Thoracic aorta (tissue), 2 donors: ENCODE results near the gene SLC45A2. TPM values are rescaled to one million over a fixed set of nuclear protein-coding genes. Genes with fewer than 3 reads are reported as not detected.
"Not testable (repeated sequence)": the region's sequence is repeated elsewhere in the genome, so short reads cannot be mapped to it uniquely, and the experiment has no call there.

Experiments used
- ATAC-seq: fragments of 150-250 bp; one replicate; pipeline ENCODE4 v1.8.0; 2017; ENCODE audit warnings: low read depth; ENCODE audit not compliant: insufficient number of reproducible peaks, low FRiP score
- DNase-seq: peaks from one replicate; pipeline ENCODE4 v3.0.0-alpha.2; 2020; ENCODE audit warnings: low spot score
- H3K27ac ChIP-seq, 2 donors: fragments of 200-600 bp; sonication (generic); 1 replicate in 1 of 2; 2 replicates in 1 of 2; pipeline ENCODE4 v1.5.1; 2016; ENCODE audit warnings: mild to moderate bottlenecking in 2 of 2, moderate library complexity in 2 of 2
- H3K27me3 ChIP-seq: fragments of 200-600 bp; sonication (generic); replicated peaks from 2 replicates; pipeline ENCODE4 v1.6.0; 2016; ENCODE audit warnings: mild to moderate bottlenecking; ENCODE audit not compliant: insufficient read depth
- H3K36me3 ChIP-seq: fragments of 200-600 bp; sonication (generic); one replicate; pipeline ENCODE4 v1.5.1; 2016
- H3K4me1 ChIP-seq, 2 donors: fragments of 200-600 bp; sonication (generic); 1 replicate in 1 of 2; 2 replicates in 1 of 2; pipeline versions ENCODE4 v1.5.1 to v1.6.0; 2016; ENCODE audit warnings: low read depth in 2 of 2, mild to moderate bottlenecking in 1 of 2; ENCODE audit not compliant: control insufficient read depth in 1 of 2
- H3K4me3 ChIP-seq: fragments of 200-600 bp; sonication (generic); 2 replicates; pipeline ENCODE4 v1.5.1; 2016; ENCODE audit warnings: mild to moderate bottlenecking
- H3K9me3 ChIP-seq: fragments of 200-600 bp; sonication (generic); 2 replicates; pipeline ENCODE4 v1.5.1; 2016
- CTCF ChIP-seq: fragments of 200-600 bp; sonication (generic); IDR thresholded peaks from one replicate; pipeline ENCODE4 v1.5.1; 2019; ENCODE audit warnings: antibody characterized with exemption
- total RNA-seq, 2 donors: library from RNA; depleted of rRNA; stranded (reverse); fragments of >200 nt; gene quantifications; one replicate each; pipeline versions ENCODE4 v1.1.0 to v1.2.3, GENCODE V29; 2016

The SLC45A2 gene
- total RNA-seq, 2 donors from 2014 or later, result not detected

GRCh38 chr5:33928283-33928682, 56.2 kb downstream of the SLC45A2 start:
- Histone ChIP-seq H3K4me3 (no peak overlapping the region), H3K36me3 (no peaks in the 10 kb centered on the region), H3K4me1 (no peaks in the 10 kb centered on the region), H3K9me3 (no peaks in the 10 kb centered on the region), H3K27me3 (no peaks in the 10 kb centered on the region), H3K27ac (no peak overlapping the region)
- DNase-seq (no peak), ATAC-seq (no peak)
- TF ChIP-seq CTCF, result no peak

- no peak for ATAC-seq
Measured at GRCh38 chr5:33927685-33928084, 56.8 kb downstream of the SLC45A2 start.

GRCh38 chr5:33925278-33925677, 59.2 kb downstream of the SLC45A2 start:
- Histone ChIP-seq H3K36me3 (no peaks in the 10 kb centered on the region), H3K4me3 (no peak overlapping the region), H3K9me3 (no peaks in the 10 kb centered on the region), H3K27ac (no peak overlapping the region), H3K27me3 (no peaks in the 10 kb centered on the region), H3K4me1 (no peaks in the 10 kb centered on the region)
- ATAC-seq (no peak), DNase-seq (no peak)
- no peak for TF ChIP-seq CTCF

More at GRCh38 chr5:33927685-33928084, 56.8 kb downstream of the SLC45A2 start:
- no peaks in the 10 kb centered on the region for H3K36me3 ChIP-seq
- TF ChIP-seq CTCF, result no peak
- no peak for DNase-seq
- H3K9me3 ChIP-seq, result no peaks in the 10 kb centered on the region
- no peak overlapping the region for H3K4me3 ChIP-seq
- H3K27ac ChIP-seq, result no peak overlapping the region
- no peaks in the 10 kb centered on the region for H3K4me1 ChIP-seq
- H3K27me3 ChIP-seq, result no peaks in the 10 kb centered on the region

- ATAC-seq, result no peak
Measured at GRCh38 chr5:33921002-33921401, 63.5 kb downstream of the SLC45A2 start.

GRCh38 chr5:33914844-33915243, 69.6 kb downstream of the SLC45A2 start:
- not testable (repeated sequence) for H3K36me3 ChIP-seq, H3K27ac ChIP-seq, H3K27me3 ChIP-seq, ATAC-seq, H3K4me3 ChIP-seq, H3K9me3 ChIP-seq, H3K4me1 ChIP-seq, DNase-seq

More at GRCh38 chr5:33921002-33921401, 63.5 kb downstream of the SLC45A2 start:
- no peak overlapping the region for H3K27ac ChIP-seq
- H3K27me3 ChIP-seq, result no peaks in the 10 kb centered on the region
- no peaks in the 10 kb centered on the region for H3K4me1 ChIP-seq
- no peaks in the 10 kb centered on the region for H3K36me3 ChIP-seq
- no peak for DNase-seq
- no peak for TF ChIP-seq CTCF
- H3K4me3 ChIP-seq, result no peak overlapping the region
- peaks cover 4% of the 10 kb centered on the region for H3K9me3 ChIP-seq

GRCh38 chr5:33906248-33906647, 78.2 kb downstream of the SLC45A2 start:
- not testable (repeated sequence) for H3K4me1 ChIP-seq, ATAC-seq, H3K36me3 ChIP-seq, H3K27me3 ChIP-seq, DNase-seq, H3K4me3 ChIP-seq, H3K27ac ChIP-seq
- H3K9me3 ChIP-seq, result peaks cover 10% of the 10 kb centered on the region
